Adipose tissue (tissue), 3 donors: Measurements from ENCODE around the gene MMP24. TPM values are rescaled to one million over a fixed set of nuclear protein-coding genes. Genes with fewer than 3 reads are reported as not detected.
"Not testable (repeated sequence)": the region's sequence is repeated elsewhere in the genome, so short reads cannot be mapped to it uniquely, and the experiment has no call there.

Experiments
- H3K27ac ChIP-seq: one replicate; pipeline ENCODE4 v1.5.1; 2013; ENCODE audit warnings: low read depth, low read length
- WGBS, 3 donors: extraction: QIAGEN DNeasy Blood & Tissue Kit; methylation state at CpG; one replicate each; pipeline ENCODE4 v1.1.7; 2013; 5-methylcytosine and 5-hydroxymethylcytosine counted together
- polyA plus RNA-seq, 3 donors: library from polyadenylated mRNA; stranded (reverse); fragments of 200-250 nt; gene quantifications; one replicate each; pipeline ENCODE4 v1.2.3, GENCODE V29; 2013
- donor health status: healthy with polysubstance abuse.
- donor health status: Bipolar disorder and iron deficiency.
- donor health status: healthy.

Gene MMP24
- polyA plus RNA-seq, result 1 to 10 TPM in 1 of 3 donors, under 1 TPM in 2; 0.45 to 4.0 (median 0.98) TPM

- 2 to 7% (median 5%) methylated on average over 17 to 44 of the region's 70 CpGs for WGBS, 3 donors
- H3K27ac ChIP-seq, result no peak within 1 kb of the TSS
These were observed at the start of gene MMP24 for GRCh38 chr20:35226126-35226883. MMP24 (plus strand) TSS chr20:35226690; CDS start chr20:35226739, 49 bp downstream.

GRCh38 chr20:35179292-35180212 lies 46.9 kb upstream of the MMP24 start:
- WGBS, 3 donors, result 80 to 94% (median 92%) methylated on average over 11 of the region's 11 CpGs

GRCh38 chr20:35180266-35180665 lies 46.2 kb upstream of the MMP24 start:
- WGBS, 3 donors, result 88 to 97% (median 93%) methylated on average over 5 of the region's 5 CpGs
- H3K27ac ChIP-seq, result no peak overlapping the region

More at GRCh38 chr20:35179292-35180212, 46.9 kb upstream of the MMP24 start:
- no peak overlapping the region for H3K27ac ChIP-seq

- no peak overlapping the region for H3K27ac ChIP-seq
These were observed 44.8 kb upstream of the MMP24 start for GRCh38 chr20:35181731-35182130.

- not testable (repeated sequence) for H3K27ac ChIP-seq
- 88 to 92% (median 90%) methylated on average over 10 of the region's 10 CpGs for WGBS, 3 donors
These were observed 39.7 kb upstream of the MMP24 start for GRCh38 chr20:35186691-35187289.

- no peak overlapping the region for H3K27ac ChIP-seq
- WGBS, 3 donors, result 71 to 80% (median 74%) methylated on average over 5 of the region's 5 CpGs
These were observed 38.8 kb upstream of the MMP24 start for GRCh38 chr20:35187584-35188190.

GRCh38 chr20:35189223-35189622 lies 37.3 kb upstream of the MMP24 start:
- WGBS, 3 donors, result 47 to 92% (median 90%) methylated on average over 8 of the region's 8 CpGs
- H3K27ac ChIP-seq, result not testable (repeated sequence)

- no peak overlapping the region for H3K27ac ChIP-seq
- WGBS, 3 donors, result 80 to 87% (median 87%) methylated on average over 6 of the region's 6 CpGs
These were observed 35.9 kb upstream of the MMP24 start for GRCh38 chr20:35190556-35190955.

GRCh38 chr20:35191419-35192117 lies 34.9 kb upstream of the MMP24 start:
- H3K27ac ChIP-seq, result no peak overlapping the region
- 87 to 91% (median 91%) methylated on average over 5 of the region's 5 CpGs for WGBS, 3 donors

GRCh38 chr20:35192118-35192872 lies 34.2 kb upstream of the MMP24 start:
- 26 to 64% (median 59%) methylated on average over 9 of the region's 9 CpGs for WGBS, 3 donors
- H3K27ac ChIP-seq, result no peak overlapping the region

GRCh38 chr20:35193031-35193791 lies 33.3 kb upstream of the MMP24 start:
- WGBS, 3 donors, result 94 to 98% (median 96%) methylated on average over 9 of the region's 9 CpGs
- H3K27ac ChIP-seq, result not testable (repeated sequence)

GRCh38 chr20:35196313-35196712 lies 30.2 kb upstream of the MMP24 start:
- H3K27ac ChIP-seq, result no peak overlapping the region

GRCh38 chr20:35199740-35200139 lies 26.8 kb upstream of the MMP24 start:
- H3K27ac ChIP-seq, result no peak overlapping the region

GRCh38 chr20:35200267-35200666 lies 26.2 kb upstream of the MMP24 start:
- no peak overlapping the region for H3K27ac ChIP-seq
- WGBS, 3 donors, result 79 to 86% (median 86%) methylated on average over 1 of the region's 1 CpG

- 95 to 96% (median 96%) methylated on average over 5 of the region's 5 CpGs for WGBS, 3 donors
- not testable (repeated sequence) for H3K27ac ChIP-seq
These were observed 25.0 kb upstream of the MMP24 start for GRCh38 chr20:35201467-35201866.

- H3K27ac ChIP-seq, result no peak overlapping the region
- 90 to 97% (median 93%) methylated on average over 1 of the region's 1 CpG for WGBS, 3 donors
These were observed 19.7 kb upstream of the MMP24 start for GRCh38 chr20:35206802-35207201.
